SK-N-SH treated with all-trans-retinoic acid at 6 μM for 48 hours (cell line): ENCODE data around the gene NBEA.

Experiments
- ATAC-seq: fragments of 200-7000 bp; cut with Tn5 transposase; 3 replicates; pipeline ENCODE4 v1.9.1; 2020; ENCODE audit warnings: mild to moderate bottlenecking, moderate library complexity
- ARNTL ChIP-seq: fragments of 450-650 bp; formaldehyde crosslinking; IDR thresholded peaks from 2 replicates; pipeline ENCODE4 v1.5.0; 2020; ENCODE audit warnings: low read depth, mild to moderate bottlenecking, moderate library complexity, borderline replicate concordance
- CSDC2 ChIP-seq: fragments of 250-450 bp; sonication (Bioruptor Pico); IDR thresholded peaks from 2 replicates; pipeline ENCODE4 v1.5.0; 2020; ENCODE audit warnings: mild to moderate bottlenecking, moderate library complexity
- ESRRG ChIP-seq: fragments of 250-450 bp; sonication (Bioruptor Pico); IDR thresholded peaks from 2 replicates; pipeline ENCODE4 v1.6.1; 2021; ENCODE audit warnings: mild to moderate bottlenecking
- ISL1 ChIP-seq: fragments of 250-450 bp; sonication (Bioruptor Pico); IDR thresholded peaks from 2 replicates; pipeline ENCODE4 v2.1.2; 2022; ENCODE audit warnings: mild to moderate bottlenecking, moderate library complexity
- OSR1 ChIP-seq: fragments of 250-450 bp; sonication (Bioruptor Pico); IDR thresholded peaks from 2 replicates; pipeline ENCODE4 v1.8.0; 2022; ENCODE audit warnings: moderate library complexity, mild to moderate bottlenecking, inconsistent platforms
- RARB ChIP-seq: fragments of 250-450 bp; sonication (Bioruptor Pico); IDR thresholded peaks from 2 replicates; pipeline ENCODE4 v1.8.0; 2021; ENCODE audit warnings: mild to moderate bottlenecking, moderate library complexity
- SNAI2 ChIP-seq: fragments of 250-450 bp; sonication (Bioruptor Pico); IDR thresholded peaks from 2 replicates; pipeline ENCODE4 v1.5.0; 2020; ENCODE audit warnings: mild to moderate bottlenecking, moderate library complexity
- TOX ChIP-seq: fragments of 250-450 bp; sonication (Bioruptor Pico); IDR thresholded peaks from 2 replicates; pipeline ENCODE4 v1.8.0; 2021; ENCODE audit warnings: mild to moderate bottlenecking, moderate library complexity, borderline replicate concordance
- ZFP3 ChIP-seq: fragments of 250-450 bp; sonication (Bioruptor Pico); IDR thresholded peaks from 2 replicates; pipeline ENCODE4 v1.5.0; 2020; ENCODE audit warnings: mild to moderate bottlenecking, moderate library complexity
- ZFP30 ChIP-seq: fragments of 450-650 bp; formaldehyde crosslinking; IDR thresholded peaks from 2 replicates; pipeline ENCODE4 v1.5.0; 2022; ENCODE audit warnings: mild to moderate bottlenecking, moderate library complexity
- ZNF70 ChIP-seq: fragments of 450-650 bp; formaldehyde crosslinking; IDR thresholded peaks from 2 replicates; pipeline ENCODE4 v1.5.0; 2020; ENCODE audit warnings: mild to moderate bottlenecking, moderate library complexity
- ZNF8 ChIP-seq: fragments of 450-650 bp; formaldehyde crosslinking; IDR thresholded peaks from 2 replicates; pipeline ENCODE4 v1.5.0; 2020; ENCODE audit warnings: mild to moderate bottlenecking, moderate library complexity
- TF ChIP-seq, protein P1 (sequence below): fragments of 250-450 bp; sonication (Bioruptor Pico); IDR thresholded peaks from 2 replicates; pipeline ENCODE4 v1.5.0; 2020; ENCODE audit warnings: mild to moderate bottlenecking, moderate library complexity
- TF ChIP-seq, protein P2 (sequence below): fragments of 250-450 bp; sonication (Bioruptor Pico); IDR thresholded peaks from 2 replicates; pipeline ENCODE4 v1.5.1; 2021; ENCODE audit warnings: mild to moderate bottlenecking, moderate library complexity
- TF ChIP-seq, protein P3 (sequence below): fragments of 250-450 bp; sonication (Bioruptor Pico); IDR thresholded peaks from 2 replicates; pipeline ENCODE4 v1.8.0; 2021; ENCODE audit warnings: low read depth, mild to moderate bottlenecking, moderate library complexity, borderline replicate concordance
- TF ChIP-seq, protein P4 (sequence below): fragments of 250-450 bp; sonication (Bioruptor Pico); IDR thresholded peaks from 2 replicates; pipeline ENCODE4 v1.8.0; 2020; ENCODE audit warnings: mild to moderate bottlenecking, moderate library complexity, borderline replicate concordance
- TF ChIP-seq, protein P5 (sequence below): fragments of 250-450 bp; sonication (Bioruptor Pico); IDR thresholded peaks from 2 replicates; pipeline ENCODE4 v1.5.1; 2020; ENCODE audit warnings: low read depth, mild to moderate bottlenecking, moderate library complexity

The NBEA gene

DNA sequence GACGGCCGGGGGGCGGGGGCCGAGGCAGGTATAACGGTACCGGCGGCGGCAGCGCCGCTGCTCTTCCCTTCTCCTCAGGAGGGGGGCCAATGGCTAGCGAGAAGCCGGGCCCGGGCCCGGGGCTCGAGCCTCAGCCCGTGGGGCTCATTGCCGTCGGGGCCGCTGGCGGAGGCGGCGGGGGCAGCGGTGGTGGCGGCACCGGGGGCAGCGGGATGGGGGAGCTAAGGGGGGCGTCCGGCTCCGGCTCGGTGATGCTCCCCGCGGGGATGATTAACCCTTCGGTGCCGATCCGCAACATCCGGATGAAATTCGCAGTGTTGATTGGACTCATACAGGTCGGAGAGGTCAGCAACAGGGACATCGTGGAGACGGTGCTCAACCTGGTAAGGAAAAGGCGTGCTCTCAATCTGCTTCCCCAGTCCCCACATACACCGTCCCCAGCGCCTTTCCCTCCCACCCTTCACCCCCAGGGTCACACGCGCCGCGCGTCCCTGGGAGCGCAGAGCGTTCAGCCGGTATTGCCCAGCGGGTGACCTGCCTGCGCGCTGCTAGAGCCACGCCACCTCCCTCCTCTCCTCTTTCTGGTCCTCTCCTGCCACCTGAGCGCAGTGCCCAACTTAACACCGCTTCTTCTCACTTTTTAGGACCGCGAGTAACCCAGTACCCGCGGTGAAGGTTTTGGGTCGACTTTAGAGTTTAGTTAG lies 814 bp downstream of the NBEA start:
- TF ChIP-seq SNAI2 (no peak), ZNF8 (CRISPR knock-in tag) (no peak), ZFP30 (CRISPR knock-in tag) (no peak), ISL1 (no peak), ARNTL (CRISPR knock-in tag) (no peak)
- TF ChIP-seq, protein P1, sequence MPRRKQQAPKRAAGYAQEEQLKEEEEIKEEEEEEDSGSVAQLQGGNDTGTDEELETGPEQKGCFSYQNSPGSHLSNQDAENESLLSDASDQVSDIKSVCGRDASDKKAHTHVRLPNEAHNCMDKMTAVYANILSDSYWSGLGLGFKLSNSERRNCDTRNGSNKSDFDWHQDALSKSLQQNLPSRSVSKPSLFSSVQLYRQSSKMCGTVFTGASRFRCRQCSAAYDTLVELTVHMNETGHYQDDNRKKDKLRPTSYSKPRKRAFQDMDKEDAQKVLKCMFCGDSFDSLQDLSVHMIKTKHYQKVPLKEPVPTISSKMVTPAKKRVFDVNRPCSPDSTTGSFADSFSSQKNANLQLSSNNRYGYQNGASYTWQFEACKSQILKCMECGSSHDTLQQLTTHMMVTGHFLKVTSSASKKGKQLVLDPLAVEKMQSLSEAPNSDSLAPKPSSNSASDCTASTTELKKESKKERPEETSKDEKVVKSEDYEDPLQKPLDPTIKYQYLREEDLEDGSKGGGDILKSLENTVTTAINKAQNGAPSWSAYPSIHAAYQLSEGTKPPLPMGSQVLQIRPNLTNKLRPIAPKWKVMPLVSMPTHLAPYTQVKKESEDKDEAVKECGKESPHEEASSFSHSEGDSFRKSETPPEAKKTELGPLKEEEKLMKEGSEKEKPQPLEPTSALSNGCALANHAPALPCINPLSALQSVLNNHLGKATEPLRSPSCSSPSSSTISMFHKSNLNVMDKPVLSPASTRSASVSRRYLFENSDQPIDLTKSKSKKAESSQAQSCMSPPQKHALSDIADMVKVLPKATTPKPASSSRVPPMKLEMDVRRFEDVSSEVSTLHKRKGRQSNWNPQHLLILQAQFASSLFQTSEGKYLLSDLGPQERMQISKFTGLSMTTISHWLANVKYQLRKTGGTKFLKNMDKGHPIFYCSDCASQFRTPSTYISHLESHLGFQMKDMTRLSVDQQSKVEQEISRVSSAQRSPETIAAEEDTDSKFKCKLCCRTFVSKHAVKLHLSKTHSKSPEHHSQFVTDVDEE (CRISPR knock-in tag), result no peak
- TF ChIP-seq, protein P2, sequence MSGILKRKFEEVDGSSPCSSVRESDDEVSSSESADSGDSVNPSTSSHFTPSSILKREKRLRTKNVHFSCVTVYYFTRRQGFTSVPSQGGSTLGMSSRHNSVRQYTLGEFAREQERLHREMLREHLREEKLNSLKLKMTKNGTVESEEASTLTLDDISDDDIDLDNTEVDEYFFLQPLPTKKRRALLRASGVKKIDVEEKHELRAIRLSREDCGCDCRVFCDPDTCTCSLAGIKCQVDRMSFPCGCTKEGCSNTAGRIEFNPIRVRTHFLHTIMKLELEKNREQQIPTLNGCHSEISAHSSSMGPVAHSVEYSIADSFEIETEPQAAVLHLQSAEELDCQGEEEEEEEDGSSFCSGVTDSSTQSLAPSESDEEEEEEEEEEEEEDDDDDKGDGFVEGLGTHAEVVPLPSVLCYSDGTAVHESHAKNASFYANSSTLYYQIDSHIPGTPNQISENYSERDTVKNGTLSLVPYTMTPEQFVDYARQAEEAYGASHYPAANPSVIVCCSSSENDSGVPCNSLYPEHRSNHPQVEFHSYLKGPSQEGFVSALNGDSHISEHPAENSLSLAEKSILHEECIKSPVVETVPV (CRISPR knock-in tag), result no peak
- TF ChIP-seq, protein P3, sequence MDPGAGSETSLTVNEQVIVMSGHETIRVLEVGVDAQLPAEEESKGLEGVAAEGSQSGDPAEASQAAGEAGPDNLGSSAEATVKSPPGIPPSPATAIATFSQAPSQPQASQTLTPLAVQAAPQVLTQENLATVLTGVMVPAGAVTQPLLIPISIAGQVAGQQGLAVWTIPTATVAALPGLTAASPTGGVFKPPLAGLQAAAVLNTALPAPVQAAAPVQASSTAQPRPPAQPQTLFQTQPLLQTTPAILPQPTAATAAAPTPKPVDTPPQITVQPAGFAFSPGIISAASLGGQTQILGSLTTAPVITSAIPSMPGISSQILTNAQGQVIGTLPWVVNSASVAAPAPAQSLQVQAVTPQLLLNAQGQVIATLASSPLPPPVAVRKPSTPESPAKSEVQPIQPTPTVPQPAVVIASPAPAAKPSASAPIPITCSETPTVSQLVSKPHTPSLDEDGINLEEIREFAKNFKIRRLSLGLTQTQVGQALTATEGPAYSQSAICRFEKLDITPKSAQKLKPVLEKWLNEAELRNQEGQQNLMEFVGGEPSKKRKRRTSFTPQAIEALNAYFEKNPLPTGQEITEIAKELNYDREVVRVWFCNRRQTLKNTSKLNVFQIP, result no peak
- TF ChIP-seq, protein P4, sequence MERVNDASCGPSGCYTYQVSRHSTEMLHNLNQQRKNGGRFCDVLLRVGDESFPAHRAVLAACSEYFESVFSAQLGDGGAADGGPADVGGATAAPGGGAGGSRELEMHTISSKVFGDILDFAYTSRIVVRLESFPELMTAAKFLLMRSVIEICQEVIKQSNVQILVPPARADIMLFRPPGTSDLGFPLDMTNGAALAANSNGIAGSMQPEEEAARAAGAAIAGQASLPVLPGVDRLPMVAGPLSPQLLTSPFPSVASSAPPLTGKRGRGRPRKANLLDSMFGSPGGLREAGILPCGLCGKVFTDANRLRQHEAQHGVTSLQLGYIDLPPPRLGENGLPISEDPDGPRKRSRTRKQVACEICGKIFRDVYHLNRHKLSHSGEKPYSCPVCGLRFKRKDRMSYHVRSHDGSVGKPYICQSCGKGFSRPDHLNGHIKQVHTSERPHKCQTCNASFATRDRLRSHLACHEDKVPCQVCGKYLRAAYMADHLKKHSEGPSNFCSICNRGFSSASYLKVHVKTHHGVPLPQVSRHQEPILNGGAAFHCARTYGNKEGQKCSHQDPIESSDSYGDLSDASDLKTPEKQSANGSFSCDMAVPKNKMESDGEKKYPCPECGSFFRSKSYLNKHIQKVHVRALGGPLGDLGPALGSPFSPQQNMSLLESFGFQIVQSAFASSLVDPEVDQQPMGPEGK (CRISPR knock-in tag), result no peak
- ATAC-seq, result peak; percentile 60

DNA sequence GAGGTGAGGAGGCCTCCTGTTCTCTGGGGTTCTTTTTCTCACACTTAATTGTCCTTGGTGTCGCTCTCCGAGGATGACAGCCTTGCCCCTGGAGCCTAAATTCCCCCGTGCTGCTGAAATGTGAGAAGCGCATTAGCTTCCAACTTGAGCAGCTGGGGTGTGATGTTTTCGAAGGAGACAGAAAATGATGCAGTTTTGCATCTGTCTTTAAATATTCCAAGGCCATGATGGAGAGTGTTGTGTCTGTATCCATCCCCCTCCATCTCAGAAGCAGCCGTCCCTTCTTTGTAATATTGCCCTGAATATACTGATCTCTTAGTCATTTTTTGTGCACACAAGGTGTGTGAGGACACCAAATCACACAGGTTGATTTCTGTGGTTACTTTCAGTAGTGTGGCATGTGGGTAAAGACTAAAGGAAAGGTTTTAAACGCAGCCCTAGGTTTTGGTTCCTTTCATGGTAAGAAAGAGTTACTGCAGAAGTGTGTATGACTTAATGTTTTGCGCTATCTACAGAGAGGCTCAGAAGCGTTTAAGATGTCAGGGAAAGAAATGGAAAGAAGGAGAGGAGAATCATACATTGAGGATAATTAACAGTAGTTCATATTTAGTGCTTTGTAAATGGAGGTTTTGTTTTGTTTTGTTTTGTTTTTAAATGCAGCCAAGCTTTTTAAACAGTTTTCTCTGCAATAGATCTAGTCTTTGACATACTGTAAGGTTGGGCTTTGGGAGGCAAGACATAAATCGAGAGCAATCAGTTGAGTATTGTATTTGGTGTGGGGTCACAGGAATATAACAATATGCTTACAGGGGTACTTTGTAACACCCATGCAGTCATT lies 1.6 kb downstream of the NBEA start:
- peak; percentile 40 for ATAC-seq
- no peak for TF ChIP-seq TOX (CRISPR knock-in tag)
- TF ChIP-seq ESRRG (CRISPR knock-in tag), result no peak
- no peak for TF ChIP-seq ZFP3 (CRISPR knock-in tag)
- no peak for TF ChIP-seq CSDC2 (CRISPR knock-in tag)
- no peak for TF ChIP-seq OSR1 (CRISPR knock-in tag)
- TF ChIP-seq ZNF70, result no peak
- no peak for TF ChIP-seq ARNTL (CRISPR knock-in tag)
- TF ChIP-seq, protein P1 (CRISPR knock-in tag), result no peak
- no peak for TF ChIP-seq SNAI2

- no peak for ATAC-seq
- TF ChIP-seq, protein P1 (CRISPR knock-in tag), result no peak
- TF ChIP-seq RARB, result no peak
- TF ChIP-seq SNAI2, result no peak
- TF ChIP-seq ZNF8 (CRISPR knock-in tag), result no peak
- TF ChIP-seq, protein P5, sequence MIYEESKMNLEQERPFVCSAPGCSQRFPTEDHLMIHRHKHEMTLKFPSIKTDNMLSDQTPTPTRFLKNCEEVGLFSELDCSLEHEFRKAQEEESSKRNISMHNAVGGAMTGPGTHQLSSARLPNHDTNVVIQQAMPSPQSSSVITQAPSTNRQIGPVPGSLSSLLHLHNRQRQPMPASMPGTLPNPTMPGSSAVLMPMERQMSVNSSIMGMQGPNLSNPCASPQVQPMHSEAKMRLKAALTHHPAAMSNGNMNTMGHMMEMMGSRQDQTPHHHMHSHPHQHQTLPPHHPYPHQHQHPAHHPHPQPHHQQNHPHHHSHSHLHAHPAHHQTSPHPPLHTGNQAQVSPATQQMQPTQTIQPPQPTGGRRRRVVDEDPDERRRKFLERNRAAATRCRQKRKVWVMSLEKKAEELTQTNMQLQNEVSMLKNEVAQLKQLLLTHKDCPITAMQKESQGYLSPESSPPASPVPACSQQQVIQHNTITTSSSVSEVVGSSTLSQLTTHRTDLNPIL (CRISPR knock-in tag), result no peak
- TF ChIP-seq, protein P2 (CRISPR knock-in tag), result no peak
- no peak for TF ChIP-seq ZFP3 (CRISPR knock-in tag)
These were observed 2.2 kb downstream of the NBEA start for GRCh38 chr13:34944274-34944634.
